CD4-positive, alpha-beta T cell treated with Interleukin-17A for 1 hour (primary cell): ENCODE results near the gene E2F2.
"Not testable (repeated sequence)": the region's sequence is repeated elsewhere in the genome, so short reads cannot be mapped to it uniquely, and the experiment has no call there.

Source experiments
- DNase-seq: peaks from one replicate; pipeline ENCODE4 v3.0.0-alpha.2; 2020

E2F2 gene

GRCh38 chr1:23545851-23546250 is 14.8 kb upstream of the E2F2 start:
- DNase-seq, result no peak

- peak; percentile 80 for DNase-seq
Observed at GRCh38 chr1:23544444-23545389, 13.7 kb upstream of the E2F2 start.

GRCh38 chr1:23543707-23544443 is 12.8 kb upstream of the E2F2 start:
- no peak for DNase-seq

GRCh38 chr1:23542940-23543339 is 11.9 kb upstream of the E2F2 start:
- not testable (repeated sequence) for DNase-seq

- peak; percentile 96 for DNase-seq
Observed at GRCh38 chr1:23539698-23540266, 8.7 kb upstream of the E2F2 start.

- no peak for DNase-seq
Observed at GRCh38 chr1:23537296-23537973, 6.4 kb upstream of the E2F2 start.

GRCh38 chr1:23533246-23534023 is 2.4 kb upstream of the E2F2 start:
- peak; percentile 45 for DNase-seq

- no peak for DNase-seq
Observed at GRCh38 chr1:23531562-23532094, 595 bp upstream of the E2F2 start.

GRCh38 chr1:23530087-23530746 is 816 bp downstream of the E2F2 start:
- no peak for DNase-seq

- DNase-seq, result no peak
Observed at GRCh38 chr1:23529146-23530086, 1.6 kb downstream of the E2F2 start.

- peak; percentile 83 for DNase-seq
Observed at GRCh38 chr1:23528250-23528978, 2.6 kb downstream of the E2F2 start.

GRCh38 chr1:23527900-23528249 is 3.2 kb downstream of the E2F2 start:
- DNase-seq, result no peak

- no peak for DNase-seq
Observed at GRCh38 chr1:23527366-23527765, 3.7 kb downstream of the E2F2 start.

GRCh38 chr1:23526329-23527041 is 4.5 kb downstream of the E2F2 start:
- DNase-seq, result no peak

- peak; percentile 43 for DNase-seq
Observed at GRCh38 chr1:23525558-23526250, 5.3 kb downstream of the E2F2 start.

GRCh38 chr1:23524716-23525401 is 6.2 kb downstream of the E2F2 start:
- DNase-seq, result peak; percentile 70

GRCh38 chr1:23524163-23524562 is 6.9 kb downstream of the E2F2 start:
- no peak for DNase-seq
